NB4 (cell line): ENCODE data around the gene SNX19.

Experiments
- MYC ChIP-seq: IDR thresholded peaks from 2 replicates; pipeline ENCODE4 v1.6.1; 2011; ENCODE audit warnings: low read depth, low read length
- POLR2A ChIP-seq: IDR thresholded peaks from 2 replicates; pipeline ENCODE4 v1.6.1; 2011; ENCODE audit warnings: mild to moderate bottlenecking; ENCODE audit not compliant: insufficient read length; ENCODE audit errors: extremely low read depth
- TF ChIP-seq, protein P1 (sequence below): IDR thresholded peaks from one replicate; pipeline ENCODE4 v1.5.1; 2012; ENCODE audit warnings: low read depth, low read length
- TF ChIP-seq, protein P2 (sequence below): IDR thresholded peaks from 2 replicates; pipeline ENCODE4 v1.6.1; 2011; ENCODE audit warnings: low read depth, low read length

DNA sequence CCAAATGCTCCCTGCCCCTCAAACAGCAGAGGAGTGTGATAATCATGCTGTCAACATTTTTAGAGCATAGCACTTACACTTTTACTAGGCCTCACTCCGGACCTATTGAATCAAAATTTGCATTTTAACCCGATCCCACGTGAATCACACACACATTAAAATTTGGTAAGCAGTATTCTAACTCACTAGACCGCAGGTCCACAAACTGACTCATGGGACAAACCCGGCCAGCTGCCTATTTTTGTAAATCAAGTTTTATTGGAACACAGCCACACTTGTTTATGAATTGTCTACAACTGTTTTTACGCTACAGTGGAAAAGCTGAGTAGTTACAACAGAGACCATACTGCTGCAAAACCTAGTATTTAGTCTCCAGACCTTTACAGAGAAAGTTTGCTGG is 43.3 kb downstream of the SNX19 start:
- TF ChIP-seq, protein P1, sequence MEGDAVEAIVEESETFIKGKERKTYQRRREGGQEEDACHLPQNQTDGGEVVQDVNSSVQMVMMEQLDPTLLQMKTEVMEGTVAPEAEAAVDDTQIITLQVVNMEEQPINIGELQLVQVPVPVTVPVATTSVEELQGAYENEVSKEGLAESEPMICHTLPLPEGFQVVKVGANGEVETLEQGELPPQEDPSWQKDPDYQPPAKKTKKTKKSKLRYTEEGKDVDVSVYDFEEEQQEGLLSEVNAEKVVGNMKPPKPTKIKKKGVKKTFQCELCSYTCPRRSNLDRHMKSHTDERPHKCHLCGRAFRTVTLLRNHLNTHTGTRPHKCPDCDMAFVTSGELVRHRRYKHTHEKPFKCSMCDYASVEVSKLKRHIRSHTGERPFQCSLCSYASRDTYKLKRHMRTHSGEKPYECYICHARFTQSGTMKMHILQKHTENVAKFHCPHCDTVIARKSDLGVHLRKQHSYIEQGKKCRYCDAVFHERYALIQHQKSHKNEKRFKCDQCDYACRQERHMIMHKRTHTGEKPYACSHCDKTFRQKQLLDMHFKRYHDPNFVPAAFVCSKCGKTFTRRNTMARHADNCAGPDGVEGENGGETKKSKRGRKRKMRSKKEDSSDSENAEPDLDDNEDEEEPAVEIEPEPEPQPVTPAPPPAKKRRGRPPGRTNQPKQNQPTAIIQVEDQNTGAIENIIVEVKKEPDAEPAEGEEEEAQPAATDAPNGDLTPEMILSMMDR, result no peak
- TF ChIP-seq POLR2A (no peak), MYC (no peak)
- TF ChIP-seq, protein P2, sequence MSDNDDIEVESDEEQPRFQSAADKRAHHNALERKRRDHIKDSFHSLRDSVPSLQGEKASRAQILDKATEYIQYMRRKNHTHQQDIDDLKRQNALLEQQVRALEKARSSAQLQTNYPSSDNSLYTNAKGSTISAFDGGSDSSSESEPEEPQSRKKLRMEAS, result no peak
